Astrocyte (in vitro differentiated cells and primary cell): ENCODE results near the gene HAUS8. TPM values are rescaled to one million over a fixed set of nuclear protein-coding genes. Genes with fewer than 3 reads are reported as not detected.

Experiments
- DNase-seq: peaks from one replicate; pipeline ENCODE4 v3.0.0-alpha.2; 2010; ENCODE audit warnings: low read depth
- FAIRE-seq: peaks from 2 replicates; lab custom pipeline; 2011; peaks lifted over from hg19 to GRCh38; lab: Jason Lieb, UNC
- H2AFZ ChIP-seq: 2 replicates; pipeline ENCODE4 v1.6.0; 2012; ENCODE audit warnings: low read depth, low read length, inconsistent platforms
- H3K27ac ChIP-seq: 2 replicates; pipeline ENCODE4 v1.5.1; 2011; ENCODE audit warnings: low read depth, low read length, inconsistent platforms
- H3K27me3 ChIP-seq: 2 replicates; pipeline ENCODE4 v1.6.0; 2011; ENCODE audit warnings: low read length, inconsistent platforms; ENCODE audit not compliant: insufficient read depth
- H3K36me3 ChIP-seq: 2 replicates; pipeline ENCODE4 v1.5.1; 2011; ENCODE audit warnings: low read length, inconsistent platforms; ENCODE audit not compliant: insufficient read depth
- H3K4me1 ChIP-seq: 2 replicates; pipeline ENCODE4 v1.5.1; 2011; ENCODE audit warnings: low read length, inconsistent platforms; ENCODE audit not compliant: insufficient read depth
- H3K4me2 ChIP-seq: 2 replicates; pipeline ENCODE4 v1.6.0; 2012; ENCODE audit warnings: low read length, inconsistent platforms
- H3K4me3 ChIP-seq: 2 replicates; pipeline ENCODE4 v1.5.1; 2011; ENCODE audit warnings: low read depth, mild to moderate bottlenecking, low read length, inconsistent platforms; ENCODE audit not compliant: insufficient read depth
- H3K79me2 ChIP-seq: 2 replicates; pipeline ENCODE4 v1.6.0; 2012; ENCODE audit warnings: mild to moderate bottlenecking, low read length, inconsistent platforms; ENCODE audit not compliant: insufficient read depth
- H3K9ac ChIP-seq: 2 replicates; pipeline ENCODE4 v1.6.0; 2012; ENCODE audit warnings: mild to moderate bottlenecking, low read length, inconsistent platforms
- H3K9me3 ChIP-seq: 2 replicates; pipeline ENCODE4 v1.5.1; 2012; ENCODE audit warnings: low read depth, mild to moderate bottlenecking, low read length, inconsistent platforms; ENCODE audit not compliant: insufficient read depth
- H4K20me1 ChIP-seq: 2 replicates; pipeline ENCODE4 v1.6.0; 2012; ENCODE audit warnings: low read length, inconsistent platforms; ENCODE audit not compliant: insufficient read depth
- H3K27ac Mint-ChIP-seq: one replicate; pipeline ENCODE4 v1.8.0; 2021; ENCODE audit warnings: mild to moderate bottlenecking, mixed read lengths; ENCODE audit not compliant: unreplicated experiment
- H3K27me3 Mint-ChIP-seq: one replicate; pipeline ENCODE4 v1.8.0; 2021; ENCODE audit warnings: low read depth, mixed read lengths; ENCODE audit not compliant: unreplicated experiment
- H3K36me3 Mint-ChIP-seq: one replicate; pipeline ENCODE4 v1.8.0; 2021; ENCODE audit warnings: low read depth, mixed read lengths; ENCODE audit not compliant: unreplicated experiment
- H3K4me1 Mint-ChIP-seq: one replicate; pipeline ENCODE4 v1.8.0; 2021; ENCODE audit warnings: low read depth, mixed read lengths; ENCODE audit not compliant: unreplicated experiment
- H3K4me3 Mint-ChIP-seq: one replicate; pipeline ENCODE4 v1.8.0; 2021; ENCODE audit warnings: mild to moderate bottlenecking, moderate library complexity, mixed read lengths; ENCODE audit not compliant: unreplicated experiment
- H3K9me3 Mint-ChIP-seq: one replicate; pipeline ENCODE4 v1.8.0; 2021; ENCODE audit warnings: mild to moderate bottlenecking, mixed read lengths; ENCODE audit not compliant: unreplicated experiment
- CTCF ChIP-seq: IDR thresholded peaks from 2 replicates; pipeline ENCODE4 v1.5.1; 2011; ENCODE audit warnings: low read depth, mild to moderate bottlenecking, inconsistent platforms, low read length, moderate library complexity; ENCODE audit not compliant: insufficient read depth
- EZH2 ChIP-seq: IDR thresholded peaks from 2 replicates; pipeline ENCODE4 v1.6.1; 2012; ENCODE audit warnings: mild to moderate bottlenecking, low read length, inconsistent platforms; ENCODE audit not compliant: insufficient read depth
- total RNA-seq: library from RNA; stranded (reverse); gene quantifications from 2 replicates; pipeline ENCODE4 v1.2.1, GENCODE V29; 2021

The HAUS8 gene
- total RNA-seq, 1 donor from 2014 or later = 5.6 TPM

GRCh38 chr19:17101686-17102628, 26.7 kb upstream of the HAUS8 start:
- H3K9me3 Mint-ChIP-seq = no peaks in the 10 kb centered on the region
- Histone ChIP-seq H3K79me2 (peaks cover 99% of the 10 kb centered on the region), H3K4me2 (no peak overlapping the region), H3K27ac (no peak overlapping the region), H3K36me3 (peaks cover 17% of the 10 kb centered on the region), H3K9ac (no peak overlapping the region), H4K20me1 (peaks cover 65% of the 10 kb centered on the region), H3K4me1 (peaks cover 7% of the 10 kb centered on the region), H3K4me3 (no peak overlapping the region), H2AFZ (no peak overlapping the region), H3K9me3 (no peaks in the 10 kb centered on the region), H3K27me3 (no peaks in the 10 kb centered on the region)
- peaks cover 28% of the 10 kb centered on the region for H3K36me3 Mint-ChIP-seq
- DNase-seq (no peak), FAIRE-seq (no peak)
- H3K4me1 Mint-ChIP-seq = peaks cover 28% of the 10 kb centered on the region
- H3K27me3 Mint-ChIP-seq = no peaks in the 10 kb centered on the region
- TF ChIP-seq CTCF (no peak), EZH2 (no peak)
- H3K4me3 Mint-ChIP-seq = no peak overlapping the region
- no peak overlapping the region for H3K27ac Mint-ChIP-seq

GRCh38 chr19:17098326-17098725, 23.1 kb upstream of the HAUS8 start:
- Histone ChIP-seq H3K27me3 (no peaks in the 10 kb centered on the region), H3K79me2 (peaks cover 100% of the 10 kb centered on the region), H3K9me3 (no peaks in the 10 kb centered on the region), H3K4me3 (no peak overlapping the region), H2AFZ (no peak overlapping the region), H3K4me2 (no peak overlapping the region), H3K36me3 (peaks cover 10% of the 10 kb centered on the region), H3K27ac (no peak overlapping the region), H3K4me1 (peaks cover 6% of the 10 kb centered on the region), H4K20me1 (peaks cover 75% of the 10 kb centered on the region), H3K9ac (no peak overlapping the region)
- H3K27ac Mint-ChIP-seq = peak overlapping the region; percentile 80
- DNase-seq (no peak), FAIRE-seq (no peak)
- no peaks in the 10 kb centered on the region for H3K9me3 Mint-ChIP-seq
- peaks cover 26% of the 10 kb centered on the region for H3K36me3 Mint-ChIP-seq
- H3K4me3 Mint-ChIP-seq = peak overlapping the region; percentile 23
- TF ChIP-seq EZH2 (no peak), CTCF (no peak)
- H3K4me1 Mint-ChIP-seq = peaks cover 39% of the 10 kb centered on the region
- H3K27me3 Mint-ChIP-seq = no peaks in the 10 kb centered on the region
